ENCODE measurements around the gene SLC25A15. TPM values are rescaled to one million over a fixed set of nuclear protein-coding genes. Genes with fewer than 3 reads are reported as not detected.

Gene SLC25A15
- total and polyA plus RNA-seq, 3 donors from 2014 or later = 22.1 to 42.1 (median 35.7) TPM

DNA sequence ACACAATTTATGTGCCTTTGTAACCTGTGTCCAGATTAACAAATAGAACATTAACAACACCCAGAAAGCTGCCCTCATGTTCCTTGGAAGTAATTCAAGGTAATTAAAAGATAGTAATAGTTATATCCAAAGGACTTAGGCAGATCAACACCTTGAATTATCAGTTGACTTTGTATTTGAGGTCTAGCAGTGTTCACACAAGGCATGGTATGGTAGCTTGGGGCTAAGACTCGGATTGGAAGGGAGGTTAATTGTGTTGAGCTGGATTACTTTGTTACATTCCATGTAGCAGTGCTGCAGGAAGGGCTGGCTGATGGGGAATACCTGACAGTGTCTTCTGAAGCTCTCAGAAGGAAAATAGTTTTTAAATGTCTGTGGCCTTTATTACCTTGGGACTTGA, 16.8 kb downstream of the SLC25A15 start:
- 46 to 69% methylated on average over 1 of the region's 1 CpG for WGBS, 2 donors
- Histone ChIP-seq H3K4me1 (no peaks in the 10 kb centered on the region), H3K27me3 (no peaks in the 10 kb centered on the region), H3K9me3 (no peaks in the 10 kb centered on the region), H3K27ac (no peak overlapping the region), H3K4me3 (no peak overlapping the region), H3K36me3 (ENCODE audit: low read depth, missing control alignments) (no peaks in the 10 kb centered on the region)
- DNase-seq = no peak
- intact Hi-C loops (cut with DNase I; ENCODE audit: low total_unique reads) = no loop called here
- TF ChIP-seq CTCF (IDR thresholded peaks at IDR 0.05) (no peak), POLR2A (IDR thresholded peaks at IDR 0.05) (no peak)

- intact Hi-C loops (cut with DNase I; ENCODE audit: low total_unique reads) = no loop called here
- DNase-seq = no peak
- no peak overlapping the region for H3K27ac ChIP-seq
- H3K9me3 ChIP-seq = no peaks in the 10 kb centered on the region
- H3K4me3 ChIP-seq = no peak overlapping the region
- no peaks in the 10 kb centered on the region for H3K4me1 ChIP-seq
- H3K27me3 ChIP-seq = no peaks in the 10 kb centered on the region
- TF ChIP-seq CTCF (IDR thresholded peaks at IDR 0.05) = no peak
- H3K36me3 ChIP-seq (ENCODE audit: low read depth, missing control alignments) = no peaks in the 10 kb centered on the region
- 94 to 95% methylated on average over 5 of the region's 5 CpGs for WGBS, 2 donors
These were observed 20.1 kb downstream of the SLC25A15 start for GRCh38 chr13:40809471-40809870.

DNA sequence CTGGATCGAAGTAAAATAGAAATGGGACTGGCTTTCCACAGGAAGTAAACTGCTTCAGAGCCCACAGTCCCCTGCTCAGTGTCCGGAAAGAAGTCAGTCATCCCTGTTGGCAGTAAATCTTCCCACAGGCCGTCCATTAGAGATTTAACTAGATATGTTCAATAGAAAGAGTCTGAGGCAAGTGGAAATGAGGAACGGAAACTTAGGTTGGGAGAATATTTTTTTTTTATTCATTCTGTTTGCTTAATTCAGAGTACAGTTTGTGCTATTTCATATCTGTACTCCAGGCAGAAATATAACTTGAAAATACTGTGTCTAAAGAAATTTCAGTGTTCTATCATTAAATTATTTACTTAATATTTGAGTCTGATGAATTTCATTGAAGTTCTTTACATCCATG, 22.7 kb downstream of the SLC25A15 start:
- no peak overlapping the region for H3K27ac ChIP-seq
- H3K27me3 ChIP-seq = no peaks in the 10 kb centered on the region
- H3K4me3 ChIP-seq = no peak overlapping the region
- TF ChIP-seq CTCF (IDR thresholded peaks at IDR 0.05) (no peak), POLR2A (IDR thresholded peaks at IDR 0.05) (no peak)
- WGBS, 2 donors = 70 to 72% methylated on average over 4 of the region's 4 CpGs
- no peaks in the 10 kb centered on the region for H3K4me1 ChIP-seq
- no peaks in the 10 kb centered on the region for H3K9me3 ChIP-seq
- intact Hi-C loops (cut with DNase I; ENCODE audit: low total_unique reads) = no loop called here
- DNase-seq = no peak
- H3K36me3 ChIP-seq (ENCODE audit: low read depth, missing control alignments) = no peaks in the 10 kb centered on the region

DNA sequence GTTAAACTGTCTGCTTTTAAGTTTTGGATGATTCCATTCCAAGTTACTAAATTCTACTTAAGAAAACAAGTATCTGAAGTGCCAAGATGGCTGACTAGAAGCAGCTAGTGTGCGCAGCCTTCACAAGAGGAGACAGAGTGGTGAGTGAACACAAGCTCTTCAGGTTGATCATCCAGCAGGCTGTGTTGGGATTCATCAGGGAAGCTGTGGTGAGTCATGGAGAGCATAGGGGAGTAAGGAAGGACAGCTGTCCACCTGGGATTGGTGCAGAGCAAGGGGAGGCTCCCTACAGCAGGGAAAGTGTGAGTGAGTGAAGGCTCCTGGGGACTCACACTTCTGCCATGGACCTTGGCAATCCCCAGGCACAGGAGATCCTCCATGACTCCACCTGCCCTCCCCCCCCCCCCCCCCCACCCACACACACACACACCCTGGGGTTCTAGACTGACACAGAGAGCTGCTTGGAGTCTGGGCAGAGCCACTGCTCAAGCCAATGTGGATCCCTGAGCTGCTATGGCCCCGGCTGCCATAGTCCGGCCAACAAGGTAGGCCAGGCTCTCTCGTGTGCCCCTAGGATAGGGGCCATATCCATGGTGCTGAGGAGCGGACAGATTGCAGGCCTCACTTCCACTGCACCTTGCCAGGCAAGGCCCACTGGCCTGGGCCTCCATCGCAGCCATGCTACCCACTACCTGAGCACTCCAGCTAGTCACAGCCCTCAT, 23.5 kb downstream of the SLC25A15 start:
- H3K36me3 ChIP-seq (ENCODE audit: low read depth, missing control alignments) = no peaks in the 10 kb centered on the region
- H3K27ac ChIP-seq = no peak overlapping the region
- WGBS, 2 donors = 92 to 100% methylated on average over 1 to 6 of the region's 6 CpGs
- TF ChIP-seq POLR2A (IDR thresholded peaks at IDR 0.05) (no peak), CTCF (IDR thresholded peaks at IDR 0.05) (no peak)
- intact Hi-C loops (cut with DNase I; ENCODE audit: low total_unique reads) = no loop called here
- no peaks in the 10 kb centered on the region for H3K27me3 ChIP-seq
- no peaks in the 10 kb centered on the region for H3K4me1 ChIP-seq
- H3K9me3 ChIP-seq = no peaks in the 10 kb centered on the region
- no peak overlapping the region for H3K4me3 ChIP-seq
- DNase-seq = no peak

Measured in testis (tissue), 3 donors.